H9 (cell line): Measurements from ENCODE around the gene DIP2C. TPM values are rescaled to one million over a fixed set of nuclear protein-coding genes. Genes with fewer than 3 reads are reported as not detected.

Source experiments
- DNase-seq: peaks from one replicate; pipeline ENCODE4 v3.0.0-alpha.2; 2017
- H2AFZ ChIP-seq: one replicate; pipeline ENCODE4 v1.6.1; 2013; ENCODE audit warnings: mild to moderate bottlenecking, low read length, control low read depth, moderate library complexity
- H2AK5ac ChIP-seq: 2 replicates; pipeline ENCODE4 v1.6.1; 2013; ENCODE audit warnings: low read length, control low read depth, mixed read lengths; ENCODE audit not compliant: insufficient read length
- H2BK120ac ChIP-seq: one replicate; pipeline ENCODE4 v1.6.1; 2013; ENCODE audit warnings: low read depth, mild to moderate bottlenecking, low read length, control low read depth, inconsistent platforms; ENCODE audit not compliant: poor library complexity, severe bottlenecking
- H2BK12ac ChIP-seq: 2 replicates; pipeline ENCODE4 v1.6.1; 2013; ENCODE audit warnings: low read length, control low read depth, mixed read lengths, low read depth; ENCODE audit not compliant: insufficient read length
- H2BK15ac ChIP-seq: 2 replicates; pipeline ENCODE4 v1.6.1; 2013; ENCODE audit warnings: low read depth, low read length, control low read depth
- H2BK20ac ChIP-seq: one replicate; pipeline ENCODE4 v1.6.1; 2013; ENCODE audit warnings: low read depth, mild to moderate bottlenecking, low read length, control low read depth, inconsistent platforms; ENCODE audit not compliant: poor library complexity, severe bottlenecking
- H2BK5ac ChIP-seq: 2 replicates; pipeline ENCODE4 v1.6.1; 2013; ENCODE audit warnings: low read length, control low read depth, mixed read lengths; ENCODE audit not compliant: insufficient read length
- H3K14ac ChIP-seq: 2 replicates; pipeline ENCODE4 v1.6.1; 2013; ENCODE audit warnings: low read length, control low read depth; ENCODE audit not compliant: insufficient read depth
- H3K18ac ChIP-seq: 2 replicates; pipeline ENCODE4 v1.6.1; 2013; ENCODE audit warnings: low read depth, mild to moderate bottlenecking, mixed read lengths, low read length, control low read depth; ENCODE audit not compliant: insufficient read length
- H3K23ac ChIP-seq: 2 replicates; pipeline ENCODE4 v1.6.1; 2013; ENCODE audit warnings: low read length, control low read depth, mixed read lengths, low read depth; ENCODE audit not compliant: insufficient read length
- H3K23me2 ChIP-seq: 2 replicates; pipeline ENCODE4 v1.6.1; 2013; ENCODE audit warnings: low read depth, mild to moderate bottlenecking, mixed read lengths, low read length, control low read depth; ENCODE audit not compliant: insufficient read length, poor library complexity, severe bottlenecking
- H3K27ac ChIP-seq: 2 replicates; pipeline ENCODE4 v1.5.1; 2013; ENCODE audit warnings: low read length, control low read depth, mixed read lengths, low read depth; ENCODE audit not compliant: insufficient read length
- H3K27me3 ChIP-seq: 2 replicates; pipeline ENCODE4 v1.6.1; 2013; ENCODE audit warnings: low read length, control low read depth, inconsistent platforms; ENCODE audit not compliant: insufficient read depth
- H3K4ac ChIP-seq: 2 replicates; pipeline ENCODE4 v1.6.1; 2013; ENCODE audit warnings: low read depth, mild to moderate bottlenecking, control low read depth, inconsistent platforms, low read length, moderate library complexity
- H3K4me1 ChIP-seq: 2 replicates; pipeline ENCODE4 v1.6.1; 2013; ENCODE audit warnings: low read length, control low read depth, inconsistent platforms; ENCODE audit not compliant: insufficient read depth
- H3K4me2 ChIP-seq: 2 replicates; pipeline ENCODE4 v1.6.1; 2013; ENCODE audit warnings: low read length, control low read depth, mixed read lengths; ENCODE audit not compliant: insufficient read length, insufficient read depth
- H3K56ac ChIP-seq: 2 replicates; pipeline ENCODE4 v1.6.1; 2013; ENCODE audit warnings: low read depth, mild to moderate bottlenecking, mixed read lengths, low read length, control low read depth; ENCODE audit not compliant: insufficient read length
- H3K79me1 ChIP-seq: 2 replicates; pipeline ENCODE4 v1.6.1; 2013; ENCODE audit warnings: low read depth, mild to moderate bottlenecking, moderate library complexity, low read length, control low read depth, inconsistent platforms; ENCODE audit not compliant: insufficient read depth, poor library complexity, severe bottlenecking
- H3K79me2 ChIP-seq: 2 replicates; pipeline ENCODE4 v1.6.1; 2013; ENCODE audit warnings: low read length, control low read depth, inconsistent platforms; ENCODE audit not compliant: insufficient read depth
- H3K9ac ChIP-seq: 2 replicates; pipeline ENCODE4 v1.6.1; 2013; ENCODE audit warnings: low read length, control low read depth, mixed read lengths; ENCODE audit not compliant: insufficient read length; ENCODE audit errors: extremely low read depth
- H3K9me3 ChIP-seq: one replicate; pipeline ENCODE4 v1.6.1; 2013; ENCODE audit warnings: low read depth, low read length, inconsistent platforms; ENCODE audit not compliant: control insufficient read depth
- H3T11ph ChIP-seq: one replicate; pipeline ENCODE4 v1.6.1; 2013; ENCODE audit warnings: mild to moderate bottlenecking, low read length, control low read depth, inconsistent platforms
- H4K20me1 ChIP-seq: one replicate; pipeline ENCODE4 v1.6.1; 2013; ENCODE audit not compliant: control insufficient read depth, insufficient read length, insufficient read depth
- H4K5ac ChIP-seq: 2 replicates; pipeline ENCODE4 v1.6.1; 2013; ENCODE audit warnings: low read depth, mild to moderate bottlenecking, mixed read lengths, low read length, control low read depth; ENCODE audit not compliant: insufficient read length
- H4K8ac ChIP-seq: replicated peaks from 2 replicates; pipeline ENCODE4 v1.6.1; 2013; ENCODE audit warnings: low read length, control low read depth, mixed read lengths, low read depth; ENCODE audit not compliant: insufficient read length
- H4K91ac ChIP-seq: 2 replicates; pipeline ENCODE4 v1.6.1; 2013; ENCODE audit warnings: low read depth, mild to moderate bottlenecking, moderate library complexity, mixed read lengths, low read length, control low read depth; ENCODE audit not compliant: insufficient read length
- H3K27ac Mint-ChIP-seq, 3 experiments: 2 replicates in 2 of 3; 3 replicates in 1 of 3; pipeline ENCODE4 v1.8.0; 2020 to 2021; ENCODE audit warnings: mixed read lengths in 3 of 3, mild to moderate bottlenecking in 1 of 3, moderate library complexity in 1 of 3
- H3K27me3 Mint-ChIP-seq: 2 replicates; pipeline ENCODE4 v1.8.0; 2021; ENCODE audit warnings: low read depth, mild to moderate bottlenecking, moderate library complexity, mixed read lengths
- H3K36me3 Mint-ChIP-seq, 3 experiments: 2 replicates in 2 of 3; 3 replicates in 1 of 3; pipeline ENCODE4 v1.8.0; 2020 to 2021; ENCODE audit warnings: low read depth in 3 of 3, mixed read lengths in 3 of 3; ENCODE audit not compliant: insufficient read depth in 1 of 3
- H3K4me1 Mint-ChIP-seq, 2 experiments: 2 replicates each; pipeline ENCODE4 v1.8.0; 2020; ENCODE audit warnings: mixed read lengths in 2 of 2
- H3K4me3 Mint-ChIP-seq, 2 experiments: 2 replicates in 1 of 2; 3 replicates in 1 of 2; pipeline ENCODE4 v1.8.0; 2020 to 2021; ENCODE audit warnings: mild to moderate bottlenecking in 2 of 2, mixed read lengths in 2 of 2, moderate library complexity in 1 of 2
- H3K9me3 Mint-ChIP-seq, 2 experiments: 2 replicates in 1 of 2; 3 replicates in 1 of 2; pipeline ENCODE4 v1.8.0; 2020; ENCODE audit warnings: mild to moderate bottlenecking in 2 of 2, mixed read lengths in 2 of 2, moderate library complexity in 1 of 2
- CTCF ChIP-seq: fragments of 200-600 bp; sonication (generic); conservative IDR thresholded peaks from 3 replicates; pipeline ENCODE4 v1.8.0; 2021; ENCODE audit warnings: antibody characterized with exemption, mild to moderate bottlenecking
- WGBS: extraction: QIAGEN DNeasy Blood & Tissue Kit; methylation state at CpG from one replicate; pipeline ENCODE4 v1.1.7; 2013; ENCODE audit warnings: missing lambda C conversion rate, low lambda C conversion rate, mixed read lengths; ENCODE audit not compliant: insufficient read length; ENCODE audit errors: extremely low coverage; 5-methylcytosine and 5-hydroxymethylcytosine counted together
- total RNA-seq: library from RNA; stranded (reverse); gene quantifications from 2 replicates; pipeline ENCODE4 v1.2.1, GENCODE V29; 2021

Gene DIP2C
- total RNA-seq, 1 experiment from 2014 or later: 7.9 TPM

DNA sequence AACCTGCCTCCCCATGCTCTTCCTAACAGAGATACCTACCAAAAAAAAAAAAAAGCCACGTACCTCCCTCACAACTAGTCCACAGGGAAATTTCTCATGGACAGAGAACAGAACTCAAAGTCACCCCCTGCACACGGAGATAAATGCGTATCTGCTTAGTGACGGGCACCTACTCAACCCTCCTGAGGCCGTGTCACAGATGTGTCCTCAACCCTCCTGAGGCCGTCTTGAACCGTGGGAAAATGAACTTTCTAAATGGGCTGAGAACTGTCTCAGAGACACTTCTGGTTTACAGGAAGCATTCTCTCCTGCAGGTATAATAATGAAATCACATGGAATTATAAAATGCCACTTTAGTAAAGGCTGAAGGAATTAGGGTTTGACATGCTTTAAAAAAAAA lies 155.9 kb downstream of the DIP2C start:
- Histone ChIP-seq H3K23me2 (no peaks in the 10 kb centered on the region), H3K4me2 (no peak overlapping the region), H3K23ac (no peak overlapping the region), H3K56ac (no peak overlapping the region), H3K4me1 (no peaks in the 10 kb centered on the region), H3K4ac (no peak overlapping the region), H3K9ac (no peak overlapping the region), H3K27me3 (no peaks in the 10 kb centered on the region), H2BK5ac (no peak overlapping the region), H2AFZ (no peak overlapping the region), H3K18ac (no peak overlapping the region), H3K79me2 (no peaks in the 10 kb centered on the region; the same call in 1 of the 2 replicates), H4K91ac (no peak overlapping the region), H4K5ac (no peak overlapping the region), H2BK20ac (no peak overlapping the region), H3K27ac (no peak overlapping the region), H3K14ac (no peak overlapping the region), H4K20me1 (no peaks in the 10 kb centered on the region), H2AK5ac (no peak overlapping the region), H3T11ph (no peak overlapping the region), H2BK120ac (no peak overlapping the region), H3K9me3 (no peaks in the 10 kb centered on the region), H3K79me1 (no peaks in the 10 kb centered on the region), H2BK15ac (no peak overlapping the region), H4K8ac (no peak overlapping the region), H2BK12ac (no peak overlapping the region)
- no peaks in the 10 kb centered on the region for H3K36me3 Mint-ChIP-seq
- peak overlapping the region in 1 of 3 experiments; percentile 12; a peak in 2 of 7 replicates for H3K27ac Mint-ChIP-seq
- H3K27me3 Mint-ChIP-seq: no peaks in the 10 kb centered on the region
- H3K4me3 Mint-ChIP-seq: no peak overlapping the region
- H3K9me3 Mint-ChIP-seq: no peaks in the 10 kb centered on the region
- no peak for DNase-seq
- H3K4me1 Mint-ChIP-seq: peaks cover 11 to 13% of the 10 kb centered on the region in 2 experiments
- WGBS: no CpG with 5 or more reads among the region's 7 CpGs
- no peak for TF ChIP-seq CTCF
